ENCODE measurements around the gene CDIP1.

- TF ChIP-seq EZH2 (IDR thresholded peaks at IDR 0.05; ENCODE audit: borderline replicate concordance, control insufficient read depth, low read depth, low read length) (no peak), HDAC2 (IDR thresholded peaks at IDR 0.05) (no peak), CTCF (IDR thresholded peaks at IDR 0.05 in 2 of 3, conservative IDR thresholded peaks at IDR 0.05 in 1 of 3; ENCODE audit: control insufficient read depth in 2 of 3, extremely low read depth in 1 of 3, insufficient read depth in 1 of 3, low read depth in 3 of 3, low read length in 3 of 3) (peak; percentile 54 to 73 (median 68); a peak in 5 of 6 replicates), IKZF1 (conservative IDR thresholded peaks at IDR 0.05) (no peak), POLR2AphosphoS5 (IDR thresholded peaks at IDR 0.05; ENCODE audit: low read length) (no peak), MTA3 (IDR thresholded peaks at IDR 0.05; ENCODE audit: borderline replicate concordance, low read length) (no peak), MAX (IDR thresholded peaks at IDR 0.05; ENCODE audit: low read depth, low read length) (no peak), ZNF274 (IDR thresholded peaks at IDR 0.05; ENCODE audit: insufficient read depth, insufficient read length) (no peak), BCL11A (IDR thresholded peaks at IDR 0.05; ENCODE audit: low read depth, low read length) (no peak), ATF3 (IDR thresholded peaks at IDR 0.05; ENCODE audit: borderline replicate concordance, extremely low read depth, low read depth, low read length) (no peak), NFIC (IDR thresholded peaks at IDR 0.05; ENCODE audit: low read depth, low read length) (no peak), RFX5 (IDR thresholded peaks at IDR 0.05; ENCODE audit: low read depth, low read length) (no peak), ASH2L (IDR thresholded peaks at IDR 0.05; ENCODE audit: borderline replicate concordance, low read depth) (no peak), PBX3 (IDR thresholded peaks at IDR 0.05; ENCODE audit: insufficient replicate concordance, low read depth, low read length) (no peak)
Observed at GRCh38 chr16:4517812-4518680, 20.5 kb downstream of the CDIP1 start.

Data from GM12878 (cell line).